Calu3 (cell line): ENCODE data around the gene CEP43. TPM values are rescaled to one million over a fixed set of nuclear protein-coding genes. Genes with fewer than 3 reads are reported as not detected.

Source experiments
- BruUV-seq: library from RNA; stranded (reverse); fragments of 400-500 nt; replicated peaks from 2 replicates; lab custom pipeline; 2021; lab: Mats Ljungman, UMichigan
- CTCF ChIA-PET: fragments of 300-600 bp; sonication (Branson Sonifier 250); formaldehyde crosslinking; loops from one replicate; lab custom pipeline; 2022; ENCODE audit warnings: antibody characterized with exemption; lab: Charles Lee
- DNase-seq: peaks from one replicate; pipeline ENCODE4 v3.0.0; 2022
- H3K27ac Mint-ChIP-seq: one replicate; pipeline ENCODE4 v1.8.0; 2022; ENCODE audit warnings: mixed read lengths; ENCODE audit not compliant: unreplicated experiment
- H3K27me3 Mint-ChIP-seq: one replicate; pipeline ENCODE4 v1.8.0; 2022; ENCODE audit warnings: mixed read lengths; ENCODE audit not compliant: unreplicated experiment
- H3K36me3 Mint-ChIP-seq: one replicate; pipeline ENCODE4 v1.8.0; 2022; ENCODE audit warnings: mild to moderate bottlenecking, moderate library complexity, mixed read lengths; ENCODE audit not compliant: insufficient read depth, unreplicated experiment
- H3K4me1 Mint-ChIP-seq: one replicate; pipeline ENCODE4 v1.8.0; 2022; ENCODE audit warnings: mild to moderate bottlenecking, low read depth, mixed read lengths; ENCODE audit not compliant: unreplicated experiment
- H3K4me3 Mint-ChIP-seq: one replicate; pipeline ENCODE4 v1.8.0; 2022; ENCODE audit warnings: mild to moderate bottlenecking, low read depth, moderate library complexity, mixed read lengths; ENCODE audit not compliant: unreplicated experiment
- H3K9me3 Mint-ChIP-seq: one replicate; pipeline ENCODE4 v1.8.0; 2022; ENCODE audit warnings: low read depth, mixed read lengths; ENCODE audit not compliant: unreplicated experiment
- CTCF ChIP-seq: fragments of 200-600 bp; IDR thresholded peaks from one replicate; pipeline ENCODE4 v1.8.0; 2022; ENCODE audit warnings: antibody characterized with exemption; ENCODE audit not compliant: unreplicated experiment
- intact Hi-C: fragments of 100-400 bp; cut with micrococcal nuclease; formaldehyde crosslinking; loops from one replicate; pipeline ENCODE4 v1.10.0; 2022; ENCODE audit not compliant: unreplicated experiment
- total RNA-seq: library from RNA; stranded (reverse); gene quantifications from 2 replicates; pipeline ENCODE4 v1.2.3, GENCODE V29; 2022

The CEP43 gene
- total RNA-seq, 1 experiment from 2014 or later: 34.9 TPM

GRCh38 chr6:166970776-166971175 is 28.4 kb upstream of the CEP43 start:
- Mint-ChIP-seq H3K9me3 (peaks cover 15% of the 10 kb centered on the region), H3K27ac (no peak overlapping the region), H3K27me3 (no peaks in the 10 kb centered on the region), H3K4me1 (no peaks in the 10 kb centered on the region), H3K36me3 (no peaks in the 10 kb centered on the region), H3K4me3 (no peak overlapping the region)
- CTCF ChIA-PET: no interaction called here
- DNase-seq: no peak
- intact Hi-C loops: no loop called here
- no peak for TF ChIP-seq CTCF
- no TSS peak for BruUV-seq

- no peaks in the 10 kb centered on the region for H3K36me3 Mint-ChIP-seq
- no peak for TF ChIP-seq CTCF
- H3K4me1 Mint-ChIP-seq: no peaks in the 10 kb centered on the region
- no peaks in the 10 kb centered on the region for H3K27me3 Mint-ChIP-seq
- no TSS peak for BruUV-seq
- CTCF ChIA-PET: no interaction called here
- H3K9me3 Mint-ChIP-seq: peaks cover 13% of the 10 kb centered on the region
- no peak overlapping the region for H3K27ac Mint-ChIP-seq
- H3K4me3 Mint-ChIP-seq: no peak overlapping the region
- intact Hi-C loops: no loop called here
- no peak for DNase-seq
Observed at GRCh38 chr6:166971271-166971670, 27.9 kb upstream of the CEP43 start.

GRCh38 chr6:166972101-166972500 is 27.1 kb upstream of the CEP43 start:
- no peak for TF ChIP-seq CTCF
- H3K36me3 Mint-ChIP-seq: no peaks in the 10 kb centered on the region
- CTCF ChIA-PET: no interaction called here
- intact Hi-C loops: no loop called here
- no peak overlapping the region for H3K4me3 Mint-ChIP-seq
- H3K27me3 Mint-ChIP-seq: no peaks in the 10 kb centered on the region
- H3K9me3 Mint-ChIP-seq: peaks cover 8% of the 10 kb centered on the region
- H3K4me1 Mint-ChIP-seq: no peaks in the 10 kb centered on the region
- DNase-seq: no peak
- H3K27ac Mint-ChIP-seq: no peak overlapping the region
- no TSS peak for BruUV-seq

- Mint-ChIP-seq H3K4me3 (no peak overlapping the region), H3K27ac (no peak overlapping the region), H3K4me1 (no peaks in the 10 kb centered on the region), H3K9me3 (no peaks in the 10 kb centered on the region), H3K27me3 (no peaks in the 10 kb centered on the region), H3K36me3 (no peaks in the 10 kb centered on the region)
- DNase-seq: no peak
- TF ChIP-seq CTCF: no peak
- BruUV-seq: no TSS peak
- intact Hi-C loops: no loop called here
- CTCF ChIA-PET: no interaction called here
Observed at GRCh38 chr6:166976636-166977035, 22.6 kb upstream of the CEP43 start.
